Prostate gland (tissue), 2 donors: ENCODE measurements around the gene VPS36.

Experiments
- POLR2AphosphoS5 ChIP-seq: sonication (generic); formaldehyde crosslinking; IDR thresholded peaks from one replicate; pipeline ENCODE4 v1.6.1; 2017; ENCODE audit warnings: antibody characterized with exemption
- TF ChIP-seq, protein P1 (sequence below), 4 experiments: fragments of 200-600 bp in 2 of 4; fragments of 450-650 bp in 2 of 4; sonication (generic) in 2 of 4; IDR thresholded peaks; 1 replicate in 3 of 4; 2 replicates in 1 of 4; pipeline ENCODE4 v1.5.1; 2016 to 2019; ENCODE audit warnings: antibody characterized with exemption in 4 of 4, mild to moderate bottlenecking in 2 of 4, moderate library complexity in 2 of 4

DNA sequence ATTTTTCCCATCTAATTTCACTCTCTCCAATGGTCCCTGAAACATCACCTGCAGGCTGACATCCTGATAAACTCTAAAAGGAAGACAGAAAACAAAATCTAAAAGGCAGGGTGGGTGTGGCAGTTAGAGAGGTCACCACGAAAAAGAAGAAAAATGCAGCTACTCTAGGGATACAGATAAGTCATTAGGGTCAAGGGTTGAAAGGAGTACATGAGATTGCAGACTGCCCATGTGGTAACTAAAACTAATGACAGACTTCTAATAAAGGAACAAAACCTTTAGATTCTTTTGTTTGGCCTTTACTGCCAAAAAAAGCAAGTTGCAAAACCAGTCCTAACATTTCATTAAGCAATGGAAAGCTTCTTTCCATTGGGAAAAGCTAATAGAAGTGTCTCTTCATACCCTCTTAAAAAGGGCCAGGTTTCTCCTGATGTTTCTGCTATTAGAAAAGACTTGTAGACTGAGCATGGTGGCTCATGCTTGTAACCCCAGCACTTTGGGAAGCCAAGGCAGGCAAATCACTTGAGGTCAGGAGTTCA is 75.5 kb downstream of the VPS36 start:
- TF ChIP-seq, protein P1, sequence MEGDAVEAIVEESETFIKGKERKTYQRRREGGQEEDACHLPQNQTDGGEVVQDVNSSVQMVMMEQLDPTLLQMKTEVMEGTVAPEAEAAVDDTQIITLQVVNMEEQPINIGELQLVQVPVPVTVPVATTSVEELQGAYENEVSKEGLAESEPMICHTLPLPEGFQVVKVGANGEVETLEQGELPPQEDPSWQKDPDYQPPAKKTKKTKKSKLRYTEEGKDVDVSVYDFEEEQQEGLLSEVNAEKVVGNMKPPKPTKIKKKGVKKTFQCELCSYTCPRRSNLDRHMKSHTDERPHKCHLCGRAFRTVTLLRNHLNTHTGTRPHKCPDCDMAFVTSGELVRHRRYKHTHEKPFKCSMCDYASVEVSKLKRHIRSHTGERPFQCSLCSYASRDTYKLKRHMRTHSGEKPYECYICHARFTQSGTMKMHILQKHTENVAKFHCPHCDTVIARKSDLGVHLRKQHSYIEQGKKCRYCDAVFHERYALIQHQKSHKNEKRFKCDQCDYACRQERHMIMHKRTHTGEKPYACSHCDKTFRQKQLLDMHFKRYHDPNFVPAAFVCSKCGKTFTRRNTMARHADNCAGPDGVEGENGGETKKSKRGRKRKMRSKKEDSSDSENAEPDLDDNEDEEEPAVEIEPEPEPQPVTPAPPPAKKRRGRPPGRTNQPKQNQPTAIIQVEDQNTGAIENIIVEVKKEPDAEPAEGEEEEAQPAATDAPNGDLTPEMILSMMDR (IDR thresholded peaks at IDR 0.05), result no peak
- no peak for TF ChIP-seq POLR2AphosphoS5
